B cell (primary cell): ENCODE results near the gene NUPR1. TPM values are rescaled to one million over a fixed set of nuclear protein-coding genes. Genes with fewer than 3 reads are reported as not detected.

ENCODE experiments used
- polyA plus RNA-seq: library from polyadenylated mRNA; depleted of rRNA; stranded (reverse); fragments of >200 nt; gene quantifications from 2 replicates; pipeline ENCODE4 v1.2.3, GENCODE V29; 2012
- total RNA-seq, 2 donors: library from RNA; stranded (reverse); fragments of 120-200 nt in 1 of 2; gene quantifications; 1 replicate in 1 of 2; 2 replicates in 1 of 2; pipeline versions ENCODE4 v1.2.3 to v1.2.4, GENCODE V29; 2013 to 2022

The NUPR1 gene
- total and polyA plus RNA-seq, 2 donors (not counting 1 experiment from before 2014, with no cell fraction given) = not detected

Other genes starting within 250 kb of the NUPR1 start
- 1.2 and 1.3 TPM in 2 replicates for gene SBK1, start 246.4 kb downstream of the NUPR1 start, total RNA-seq
- 0.22 and 0.78 TPM in 2 replicates for gene SBK1, start 246.4 kb downstream of the NUPR1 start, polyA plus RNA-seq
- 5.8 and 6.2 TPM in 2 replicates for gene NPIPB6, start 175.5 kb downstream of the NUPR1 start, total RNA-seq
- 2.1 and 2.3 TPM in 2 replicates for gene NPIPB6, start 175.5 kb downstream of the NUPR1 start, polyA plus RNA-seq
- 73.8 and 77.9 TPM in 2 replicates for gene EIF3CL, start 135.1 kb downstream of the NUPR1 start, total RNA-seq
- gene EIF3CL, start 135.1 kb downstream of the NUPR1 start, polyA plus RNA-seq = 37.9 and 90.2 TPM in 2 replicates
- gene NPIPB7, start 66.6 kb downstream of the NUPR1 start, total RNA-seq = 0.30 and 0.58 TPM in 2 replicates
- gene NPIPB7, start 66.6 kb downstream of the NUPR1 start, polyA plus RNA-seq = 0.52 and 0.92 TPM in 2 replicates
- 37.7 and 40.2 TPM in 2 replicates for gene CLN3, start 46.9 kb downstream of the NUPR1 start, total RNA-seq
- 34.3 and 44.1 TPM in 2 replicates for gene CLN3, start 46.9 kb downstream of the NUPR1 start, polyA plus RNA-seq
- gene APOBR, start 44.3 kb downstream of the NUPR1 start, total RNA-seq = 2.6 and 2.9 TPM in 2 replicates
- 0.81 and 1.3 TPM in 2 replicates for gene APOBR, start 44.3 kb downstream of the NUPR1 start, polyA plus RNA-seq
- not detected in 2 replicates for gene IL27, start 32.1 kb downstream of the NUPR1 start, total RNA-seq
- gene IL27, start 32.1 kb downstream of the NUPR1 start, polyA plus RNA-seq = 0.09 TPM in 1 of 2 replicates, not detected in the other
- 52.5 and 52.9 TPM in 2 replicates for gene SGF29, start 14.9 kb upstream of the NUPR1 start, total RNA-seq
- gene SGF29, start 14.9 kb upstream of the NUPR1 start, polyA plus RNA-seq = 24.0 and 28.2 TPM in 2 replicates
- 0.32 and 0.36 TPM in 2 replicates for gene SULT1A2, start 58.1 kb upstream of the NUPR1 start, total RNA-seq
- 0.29 TPM in 1 of 2 replicates, not detected in the other for gene SULT1A2, start 58.1 kb upstream of the NUPR1 start, polyA plus RNA-seq
- gene SULT1A1, start 71.1 kb upstream of the NUPR1 start, total RNA-seq = 4.2 and 5.0 TPM in 2 replicates
- gene SULT1A1, start 71.1 kb upstream of the NUPR1 start, polyA plus RNA-seq = 5.0 and 7.1 TPM in 2 replicates
- gene NPIPB8, start 99.1 kb upstream of the NUPR1 start, total RNA-seq = 0.44 and 1.1 TPM in 2 replicates
- gene NPIPB8, start 99.1 kb upstream of the NUPR1 start, polyA plus RNA-seq = 0.04 and 0.22 TPM in 2 replicates
- gene EIF3C, start 172.5 kb upstream of the NUPR1 start, total RNA-seq = 353 and 372 TPM in 2 replicates
- 97.8 and 126 TPM in 2 replicates for gene EIF3C, start 172.5 kb upstream of the NUPR1 start, polyA plus RNA-seq
- gene NPIPB9, start 212.8 kb upstream of the NUPR1 start, total RNA-seq = 12.6 and 13.4 TPM in 2 replicates
- 1.3 and 3.4 TPM in 2 replicates for gene NPIPB9, start 212.8 kb upstream of the NUPR1 start, polyA plus RNA-seq